C4-2B (cell line): ENCODE data around the gene AFF2.

ENCODE experiments used
- CTCF ChIP-seq: fragments of 450-650 bp; conservative IDR thresholded peaks from 2 replicates; pipeline ENCODE4 v1.5.1; 2017; ENCODE audit warnings: mild to moderate bottlenecking
- ZFX ChIP-seq: fragments of 450-650 bp; IDR thresholded peaks from 2 replicates; pipeline ENCODE4 v1.6.1; 2017

DNA sequence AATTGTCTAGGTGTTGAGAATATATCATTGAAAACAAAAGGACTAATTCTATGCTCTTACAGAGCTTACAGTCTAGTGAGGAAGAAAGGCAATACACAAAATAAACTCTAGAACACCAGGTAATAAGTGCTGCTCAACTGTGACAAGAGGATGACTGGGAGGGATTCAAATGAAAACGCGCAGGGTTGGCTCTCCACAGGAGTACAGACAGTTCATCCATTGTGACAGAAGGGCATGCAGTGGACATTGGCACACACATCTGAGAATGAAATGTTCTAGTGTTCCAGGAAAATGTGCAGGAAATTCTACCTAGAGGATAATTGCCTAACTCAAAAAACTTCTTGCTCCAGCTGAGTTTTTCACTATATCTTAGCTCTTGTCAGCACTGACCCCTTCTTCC is 512.7 kb downstream of the AFF2 start:
- TF ChIP-seq CTCF (no peak), ZFX (no peak)
